ENCODE data around the gene BRD7. TPM values are rescaled to one million over a fixed set of nuclear protein-coding genes. Genes with fewer than 3 reads are reported as not detected.
A peak's percentile ranks its signal among the peaks of the same experiment; 100 is the strongest.

The BRD7 gene
- total RNA-seq, 4 donors from 2014 or later: 29.9 to 58.0 (median 38.5) TPM

- 91 to 100% methylated on average over 4 to 12 of the region's 13 CpGs for WGBS, 2 donors (ENCODE audit: low coverage in 1 of 2)
- no peak for DNase-seq
- intact Hi-C loops (cut with DNase I; ENCODE audit: low total_unique reads) (no loop called here), in situ Hi-C loops (cut with MboI; ENCODE audit: low pct_ligation_motif_present in 1 of 4, low pct_unique_long_range_greater_than_20kb in 1 of 4, low sequenced_read_pairs in 3 of 4) (no loop called here)
- no peak overlapping the region for H3K27ac ChIP-seq
- peaks cover 9 to 42% (median 23%) of the 10 kb centered on the region in 4 donors for H3K4me1 ChIP-seq
- TF ChIP-seq POLR2A (IDR thresholded peaks at IDR 0.05) (no peak), POLR2AphosphoS5 (IDR thresholded peaks at IDR 0.05) (no peak), EP300 (IDR thresholded peaks at IDR 0.05; ENCODE audit: low read depth) (no peak), CTCF (IDR thresholded peaks at IDR 0.05) (no peak)
- no peak overlapping the region for H3K4me3 ChIP-seq
- no peaks in the 10 kb centered on the region for H3K36me3 ChIP-seq
- H3K27me3 ChIP-seq: no peaks in the 10 kb centered on the region
- H3K9me3 ChIP-seq: no peaks in the 10 kb centered on the region
These were observed 99.6 kb downstream of the BRD7 start for GRCh38 chr16:50269061-50269705.

- Histone ChIP-seq H3K27me3 (no peaks in the 10 kb centered on the region), H3K9me3 (no peaks in the 10 kb centered on the region), H3K36me3 (no peaks in the 10 kb centered on the region), H3K4me1 (peaks cover 9 to 37% (median 21%) of the 10 kb centered on the region in 4 donors), H3K27ac (peak overlapping the region in 2 of 4 donors; percentile 71 to 83), H3K4me3 (no peak overlapping the region)
- in situ Hi-C loops (cut with MboI; ENCODE audit: low pct_ligation_motif_present in 1 of 4, low pct_unique_long_range_greater_than_20kb in 1 of 4, low sequenced_read_pairs in 3 of 4): no loop called here
- WGBS, 2 donors (ENCODE audit: low coverage in 1 of 2): 80% methylated on average over 5 of the region's 5 CpGs; no CpG with 5 or more reads in 1 of the 2 donors
- TF ChIP-seq POLR2A (IDR thresholded peaks at IDR 0.05) (no peak), EP300 (IDR thresholded peaks at IDR 0.05; ENCODE audit: low read depth) (no peak)
- intact Hi-C loops (cut with DNase I; ENCODE audit: low total_unique reads): no loop called here
- no peak for DNase-seq
These were observed 100.4 kb downstream of the BRD7 start for GRCh38 chr16:50268352-50268751.

GRCh38 chr16:50267651-50268050, 101.1 kb downstream of the BRD7 start:
- Histone ChIP-seq H3K4me1 (peaks cover 9 to 35% (median 19%) of the 10 kb centered on the region in 4 donors), H3K4me3 (peak overlapping the region in 1 of 4 donors; percentile 47), H3K9me3 (no peaks in the 10 kb centered on the region), H3K27me3 (no peaks in the 10 kb centered on the region), H3K27ac (peak overlapping the region; percentile 68 to 83 (median 74)), H3K36me3 (no peaks in the 10 kb centered on the region)
- in situ Hi-C loops (cut with MboI; ENCODE audit: low pct_ligation_motif_present in 1 of 4, low pct_unique_long_range_greater_than_20kb in 1 of 4, low sequenced_read_pairs in 3 of 4) (no loop called here), intact Hi-C loops (cut with DNase I; ENCODE audit: low total_unique reads) (no loop called here)
- TF ChIP-seq EP300 (IDR thresholded peaks at IDR 0.05; ENCODE audit: low read depth) (no peak), CTCF (IDR thresholded peaks at IDR 0.05) (no peak), POLR2A (IDR thresholded peaks at IDR 0.05) (no peak), POLR2AphosphoS5 (IDR thresholded peaks at IDR 0.05) (no peak)
- no peak for DNase-seq
- WGBS, 2 donors (ENCODE audit: low coverage in 1 of 2): 57% methylated on average over 3 of the region's 3 CpGs; no CpG with 5 or more reads in 1 of the 2 donors

GRCh38 chr16:50267151-50267631, 101.6 kb downstream of the BRD7 start:
- in situ Hi-C loops (cut with MboI; ENCODE audit: low pct_ligation_motif_present in 1 of 4, low pct_unique_long_range_greater_than_20kb in 1 of 4, low sequenced_read_pairs in 3 of 4) (no loop called here), intact Hi-C loops (cut with DNase I; ENCODE audit: low total_unique reads) (no loop called here)
- DNase-seq: no peak

More at GRCh38 chr16:50267151-50267631, 101.6 kb downstream of the BRD7 start:
- Histone ChIP-seq H3K4me3 (peak overlapping the region in 1 of 4 donors; percentile 47), H3K27me3 (no peaks in the 10 kb centered on the region), H3K4me1 (peaks cover 9 to 32% (median 19%) of the 10 kb centered on the region in 4 donors), H3K36me3 (no peaks in the 10 kb centered on the region), H3K9me3 (no peaks in the 10 kb centered on the region), H3K27ac (peak overlapping the region; percentile 68 to 83 (median 74))
- TF ChIP-seq EP300 (IDR thresholded peaks at IDR 0.05; ENCODE audit: low read depth) (no peak), POLR2A (IDR thresholded peaks at IDR 0.05) (no peak), CTCF (IDR thresholded peaks at IDR 0.05) (no peak), POLR2AphosphoS5 (IDR thresholded peaks at IDR 0.05) (no peak)
- 80 to 83% methylated on average over 1 to 8 of the region's 8 CpGs for WGBS, 2 donors (ENCODE audit: low coverage in 1 of 2)

All from transverse colon (tissue), 4 donors.